ENCODE results near the gene HLCS.

GRCh38 chr21:36716836-36717235 is 249.6 kb downstream of the HLCS start:
- TF ChIP-seq POLR2A (IDR thresholded peaks at IDR 0.05), result no peak
- TF ChIP-seq CTCF (IDR thresholded peaks at IDR 0.05), result no peak
